Hepatocyte (in vitro differentiated cells): ENCODE measurements around the gene C1orf116.

Experiments used
- CTCF ChIP-seq: fragments of 200-600 bp; sonication (generic); IDR thresholded peaks from 2 replicates; pipeline ENCODE4 v1.5.1; 2016; ENCODE audit warnings: antibody characterized with exemption, mild to moderate bottlenecking; ENCODE audit not compliant: poor library complexity
- EZH2 ChIP-seq: fragments of 200-600 bp; sonication (generic); IDR thresholded peaks from 2 replicates; pipeline ENCODE4 v1.6.1; 2016; ENCODE audit warnings: antibody characterized with exemption, mild to moderate bottlenecking, borderline replicate concordance
- EZH2phosphoT487 ChIP-seq: fragments of 200-600 bp; sonication (generic); IDR thresholded peaks from one replicate; pipeline ENCODE4 v1.6.1; 2018; ENCODE audit warnings: antibody characterized with exemption, mild to moderate bottlenecking, low read depth, moderate library complexity; ENCODE audit not compliant: unreplicated experiment, severe bottlenecking

- TF ChIP-seq CTCF (no peak), EZH2phosphoT487 (no peak), EZH2 (no peak)
Observed at GRCh38 chr1:206986402-206986801, 46.2 kb downstream of the C1orf116 start.
